ENCODE data around the gene COL25A1. TPM values are rescaled to one million over a fixed set of nuclear protein-coding genes. Genes with fewer than 3 reads are reported as not detected.
A peak's percentile ranks its signal among the peaks of the same experiment; 100 is the strongest.

Gene COL25A1
- total RNA-seq, 1 experiment from 2014 or later, result 4.2 TPM

GRCh38 chr4:109037026-109037425 is 265.4 kb downstream of the COL25A1 start:
- H3K14ac ChIP-seq (ENCODE audit: insufficient read depth, low read length), result peak overlapping the region; percentile 42; the same call in 1 of the 2 replicates
- H3K27ac ChIP-seq (ENCODE audit: insufficient read length, low read depth, low read length), result no peak overlapping the region
- no peak overlapping the region for H3K4me2 ChIP-seq (ENCODE audit: insufficient read depth, insufficient read length, low read length)
- H3K9me3 ChIP-seq (ENCODE audit: control insufficient read depth, low read depth, low read length), result no peaks in the 10 kb centered on the region
- Mint-ChIP-seq H3K4me1 (no peaks in the 10 kb centered on the region), H3K4me3 (no peak overlapping the region), H3K9me3 (no peaks in the 10 kb centered on the region), H3K36me3 (ENCODE audit: insufficient read depth in 1 of 3, low read depth in 3 of 3) (no peaks in the 10 kb centered on the region), H3K27me3 (ENCODE audit: low read depth) (no peaks in the 10 kb centered on the region), H3K27ac (no peak overlapping the region)
- H4K8ac ChIP-seq (replicated peaks; ENCODE audit: insufficient read length, low read depth, low read length), result no peak overlapping the region
- H4K5ac ChIP-seq (ENCODE audit: insufficient read length, low read depth, low read length), result no peak overlapping the region
- H3K4me1 ChIP-seq (ENCODE audit: insufficient read depth, low read length), result no peaks in the 10 kb centered on the region
- no peaks in the 10 kb centered on the region for H4K20me1 ChIP-seq (ENCODE audit: control insufficient read depth, insufficient read depth, insufficient read length)
- H2BK12ac ChIP-seq (ENCODE audit: insufficient read length, low read depth, low read length), result no peak overlapping the region
- no peak overlapping the region for H3K9ac ChIP-seq (ENCODE audit: extremely low read depth, insufficient read length, low read length)
- H3K27me3 ChIP-seq (ENCODE audit: insufficient read depth, low read length), result no peaks in the 10 kb centered on the region
- no peak overlapping the region for H2BK5ac ChIP-seq (ENCODE audit: insufficient read length, low read length)
- no peak overlapping the region for H3K4ac ChIP-seq (ENCODE audit: low read depth, low read length)
- no peaks in the 10 kb centered on the region for H3K23me2 ChIP-seq (ENCODE audit: insufficient read length, low read depth, low read length, poor library complexity, severe bottlenecking)
- H3T11ph ChIP-seq (ENCODE audit: low read length), result no peak overlapping the region
- H4K91ac ChIP-seq (ENCODE audit: insufficient read length, low read depth, low read length), result no peak overlapping the region
- H3K56ac ChIP-seq (ENCODE audit: insufficient read length, low read depth, low read length), result no peak overlapping the region
- H3K23ac ChIP-seq (ENCODE audit: insufficient read length, low read depth, low read length), result no peak overlapping the region
- H2BK20ac ChIP-seq (ENCODE audit: low read depth, low read length, poor library complexity, severe bottlenecking), result no peak overlapping the region
- no peaks in the 10 kb centered on the region for H3K79me1 ChIP-seq (ENCODE audit: insufficient read depth, low read depth, low read length, poor library complexity, severe bottlenecking)
- H2AK5ac ChIP-seq (ENCODE audit: insufficient read length, low read length), result no peak overlapping the region
- no peaks in the 10 kb centered on the region for H3K79me2 ChIP-seq (ENCODE audit: insufficient read depth, low read length)
- no peak for TF ChIP-seq CTCF (conservative IDR thresholded peaks at IDR 0.05)
- no peak overlapping the region for H2BK120ac ChIP-seq (ENCODE audit: low read depth, low read length, poor library complexity, severe bottlenecking)
- DNase-seq, result no peak
- H2AFZ ChIP-seq (ENCODE audit: low read length), result no peak overlapping the region
- no peak overlapping the region for H2BK15ac ChIP-seq (ENCODE audit: low read depth, low read length)
- H3K18ac ChIP-seq (ENCODE audit: insufficient read length, low read depth, low read length), result no peak overlapping the region
- WGBS (ENCODE audit: extremely low coverage, insufficient read length, low lambda C conversion rate), result no CpG with 5 or more reads among the region's 2 CpGs
